ENCODE data around the gene TRIM37.
"Not testable (repeated sequence)": the region's sequence is repeated elsewhere in the genome, so short reads cannot be mapped to it uniquely, and the experiment has no call there.

Gene TRIM37

DNA sequence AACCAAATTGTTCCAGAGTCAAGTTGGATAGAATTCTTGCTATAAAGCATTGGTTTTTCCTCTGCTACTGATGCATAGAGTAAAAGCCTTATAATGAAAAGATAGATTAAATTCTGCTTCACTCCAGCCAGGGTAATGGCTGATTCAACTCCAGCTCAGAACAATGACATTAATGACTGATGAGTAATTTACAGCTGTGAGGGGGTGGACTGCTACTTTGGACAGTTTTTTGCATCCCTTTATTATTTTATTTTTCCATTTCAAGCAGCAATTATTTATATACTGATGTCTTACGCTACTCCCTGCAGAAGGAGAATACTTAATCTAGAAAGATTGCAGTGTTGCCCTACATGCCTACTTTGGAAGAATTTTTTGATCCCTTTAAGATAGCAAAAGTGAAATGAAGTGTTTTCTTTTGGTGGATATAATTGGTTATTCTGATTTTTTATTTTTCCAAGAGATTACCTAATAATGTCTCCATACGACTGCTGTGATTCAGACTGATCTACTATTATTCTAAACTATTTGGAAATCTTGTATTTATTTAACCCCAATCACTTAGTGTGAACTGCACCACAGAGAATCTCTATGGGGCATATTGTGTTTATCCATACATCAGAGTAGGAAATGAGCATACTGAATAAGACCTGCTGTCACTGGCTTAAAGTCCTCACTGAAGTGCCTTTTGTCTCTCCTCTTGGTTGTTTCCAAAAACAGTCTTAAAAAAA, 149.5 kb downstream of the TRIM37 start:
- no peak for DNase-seq (ENCODE audit: low read depth in 1 of 2, low spot score in 1 of 2)

DNA sequence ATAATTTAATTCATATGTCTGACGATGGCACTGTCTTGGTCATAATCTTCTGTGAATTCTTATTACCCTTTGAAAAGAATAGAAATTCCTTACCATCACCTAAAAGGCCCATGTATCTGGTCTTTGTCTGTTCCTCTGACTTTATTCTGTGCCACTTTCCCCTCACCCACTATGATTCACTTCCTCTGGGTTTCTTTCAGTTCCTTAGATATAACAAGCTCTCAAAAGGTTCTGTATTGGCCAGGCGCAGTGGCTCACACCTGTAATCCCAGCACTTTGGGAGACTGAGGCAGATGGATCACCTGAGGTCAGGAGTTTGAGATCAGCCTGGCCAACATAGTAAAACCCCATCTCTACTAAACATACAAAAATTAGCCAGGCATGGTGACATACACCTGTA, 152.3 kb downstream of the TRIM37 start:
- DNase-seq (ENCODE audit: low read depth in 1 of 2, low spot score in 1 of 2) = not testable (repeated sequence)

DNA sequence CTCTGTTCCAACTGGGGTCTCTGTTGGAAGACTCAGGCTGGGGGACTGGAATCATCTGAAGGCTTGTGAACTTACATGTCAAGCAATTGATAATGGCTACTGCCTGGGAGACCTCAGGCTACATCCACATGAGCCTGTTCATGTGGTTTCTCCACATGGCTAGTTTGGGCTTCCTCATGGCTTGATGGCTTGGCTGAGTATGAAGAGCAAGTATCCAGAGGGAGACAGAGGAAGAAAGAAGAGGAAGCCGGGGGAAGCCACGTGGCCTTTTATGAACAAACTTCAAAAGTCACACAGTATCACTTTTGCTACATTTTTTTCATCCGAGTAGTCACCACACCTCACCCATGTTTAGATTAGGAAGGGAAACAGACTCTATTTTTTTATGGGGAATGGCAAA, 158.9 kb downstream of the TRIM37 start:
- no peak for DNase-seq (ENCODE audit: low read depth in 1 of 2, low spot score in 1 of 2)

DNA sequence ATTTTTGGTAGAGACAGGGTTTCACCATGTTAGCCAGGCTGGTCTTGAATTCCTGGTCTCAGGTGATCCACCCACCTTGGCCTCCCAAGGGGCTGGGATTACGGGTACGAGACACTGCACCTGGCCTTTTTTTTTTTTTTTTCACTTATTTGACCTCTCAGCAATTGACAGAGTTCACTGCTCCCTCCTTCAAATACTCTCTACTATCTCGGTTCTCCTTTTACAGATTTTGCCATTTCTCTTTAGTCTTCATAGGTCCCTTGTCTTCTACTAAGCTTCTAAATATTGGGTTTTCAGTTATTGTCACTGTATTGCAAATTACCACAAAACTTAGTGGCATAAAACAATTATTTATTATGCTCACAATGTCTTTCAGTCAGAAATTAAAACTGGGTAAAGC, 159.3 kb downstream of the TRIM37 start:
- no peak for DNase-seq (ENCODE audit: low read depth in 1 of 2, low spot score in 1 of 2)

DNA sequence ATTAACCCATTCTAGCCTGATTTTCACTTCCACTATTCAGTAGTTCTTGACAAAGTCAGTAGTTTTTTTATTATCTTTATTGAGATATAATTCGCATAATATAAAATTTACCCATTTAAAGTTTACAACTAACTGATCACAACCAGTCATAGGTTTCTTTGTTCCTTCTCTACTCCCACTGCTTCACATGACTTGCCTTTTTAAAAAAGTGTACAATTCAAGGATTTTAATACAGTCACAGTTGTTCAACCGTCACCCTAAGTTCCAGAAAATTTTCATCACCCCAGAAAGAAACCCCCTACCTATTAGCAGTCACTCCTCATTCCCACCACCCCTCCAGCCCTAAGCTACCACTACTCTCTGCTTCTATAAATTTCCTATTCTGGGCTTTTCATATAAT, 162.5 kb downstream of the TRIM37 start:
- DNase-seq (ENCODE audit: low read depth in 1 of 2, low spot score in 1 of 2) = no peak

DNA sequence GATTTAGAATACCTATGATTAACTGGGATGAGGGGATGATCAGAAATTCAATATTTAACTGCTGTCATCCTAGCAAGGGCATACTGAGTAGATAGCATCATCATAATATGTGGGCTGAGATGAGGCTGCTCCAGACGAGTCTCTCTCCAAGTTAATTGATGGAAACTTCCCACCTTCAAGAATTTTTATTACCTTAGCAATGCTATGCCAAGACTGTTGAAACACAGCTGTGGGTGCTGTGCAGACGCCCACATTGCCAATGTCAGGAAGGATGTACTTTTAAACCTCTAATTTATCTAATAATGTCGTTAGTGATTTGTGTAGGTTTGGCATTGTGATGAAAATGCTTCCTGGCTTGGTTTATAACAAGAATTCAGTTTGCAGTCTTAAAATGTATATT, 170.4 kb downstream of the TRIM37 start:
- DNase-seq (ENCODE audit: low read depth in 1 of 2, low spot score in 1 of 2) = no peak

DNA sequence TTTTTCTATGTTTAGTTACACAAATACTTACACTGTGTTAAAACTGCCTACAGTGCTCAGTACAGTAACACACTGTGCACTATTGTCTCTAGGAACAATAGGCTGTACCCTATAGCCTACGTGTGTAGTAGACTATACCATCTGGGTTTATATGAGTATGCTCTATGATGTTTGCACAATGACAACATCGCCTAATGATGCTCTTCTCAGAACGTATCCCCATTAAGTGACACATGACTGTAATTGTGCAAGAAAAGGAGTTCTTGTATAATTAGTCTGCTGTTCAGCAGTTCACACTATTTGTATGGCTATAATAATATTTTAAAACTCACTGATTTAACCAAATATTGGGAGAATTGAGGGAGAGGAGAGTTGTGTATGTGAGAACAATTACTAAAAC, 173.7 kb downstream of the TRIM37 start:
- no peak for DNase-seq (ENCODE audit: low read depth in 1 of 2, low spot score in 1 of 2)

Measured in stimulated activated CD4-positive, alpha-beta T cell treated with anti-CD3 and anti-CD28 coated beads, Interleukin-15, amount 100 ng/mL, for 1 hour (primary cell).